ENCODE results near the gene UBQLN1. TPM values are rescaled to one million over a fixed set of nuclear protein-coding genes. Genes with fewer than 3 reads are reported as not detected.

Gene UBQLN1
- total RNA-seq, 1 experiment from 2014 or later: 56.3 TPM

DNA sequence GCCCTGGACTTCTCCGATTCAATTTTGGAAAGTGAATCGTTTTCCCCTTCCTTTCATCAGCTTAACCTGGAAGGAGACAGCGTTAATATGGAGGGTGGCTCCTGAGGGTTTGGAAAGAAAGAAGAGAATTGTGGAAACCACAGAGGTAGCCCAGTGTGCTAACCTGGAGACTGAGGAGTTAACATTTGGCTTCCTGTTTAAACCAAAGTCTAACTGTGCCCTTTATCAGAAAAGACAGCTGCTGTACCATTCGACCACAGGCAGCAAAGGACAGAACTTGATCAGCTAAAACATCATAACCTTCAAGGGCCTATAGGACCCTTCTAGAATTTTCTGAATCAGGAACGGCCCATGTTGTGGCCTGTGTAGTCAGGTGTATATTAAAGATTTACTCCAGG is 84.1 kb downstream of the UBQLN1 start:
- H3K27ac Mint-ChIP-seq (ENCODE audit: unreplicated experiment): peak overlapping the region; percentile 83
- TF ChIP-seq, protein P1, sequence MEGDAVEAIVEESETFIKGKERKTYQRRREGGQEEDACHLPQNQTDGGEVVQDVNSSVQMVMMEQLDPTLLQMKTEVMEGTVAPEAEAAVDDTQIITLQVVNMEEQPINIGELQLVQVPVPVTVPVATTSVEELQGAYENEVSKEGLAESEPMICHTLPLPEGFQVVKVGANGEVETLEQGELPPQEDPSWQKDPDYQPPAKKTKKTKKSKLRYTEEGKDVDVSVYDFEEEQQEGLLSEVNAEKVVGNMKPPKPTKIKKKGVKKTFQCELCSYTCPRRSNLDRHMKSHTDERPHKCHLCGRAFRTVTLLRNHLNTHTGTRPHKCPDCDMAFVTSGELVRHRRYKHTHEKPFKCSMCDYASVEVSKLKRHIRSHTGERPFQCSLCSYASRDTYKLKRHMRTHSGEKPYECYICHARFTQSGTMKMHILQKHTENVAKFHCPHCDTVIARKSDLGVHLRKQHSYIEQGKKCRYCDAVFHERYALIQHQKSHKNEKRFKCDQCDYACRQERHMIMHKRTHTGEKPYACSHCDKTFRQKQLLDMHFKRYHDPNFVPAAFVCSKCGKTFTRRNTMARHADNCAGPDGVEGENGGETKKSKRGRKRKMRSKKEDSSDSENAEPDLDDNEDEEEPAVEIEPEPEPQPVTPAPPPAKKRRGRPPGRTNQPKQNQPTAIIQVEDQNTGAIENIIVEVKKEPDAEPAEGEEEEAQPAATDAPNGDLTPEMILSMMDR (IDR thresholded peaks at IDR 0.05; ENCODE audit: insufficient read depth in 1 of 2, low read depth in 1 of 2, low read length in 1 of 2, severe bottlenecking in 1 of 2, unreplicated experiment in 1 of 2): no peak
- H3K4me1 ChIP-seq: peaks cover 14% of the 10 kb centered on the region
- no peaks in the 10 kb centered on the region for H3K9me3 Mint-ChIP-seq (ENCODE audit: unreplicated experiment)
- intact Hi-C loops (cut with micrococcal nuclease; ENCODE audit: unreplicated experiment): loop anchor here (1.0 to 10.0 kb wide), 2 partner anchors 14 to 301 kb away; partner anchors contain the start of gene KIF27
- ChIA-PET CTCF (no interaction called here), POLR2A (no interaction called here)
- no peak for DNase-seq
- peak overlapping the region; percentile 65 for H3K4me3 ChIP-seq (ENCODE audit: low read depth, low read length)
- H3K36me3 Mint-ChIP-seq (ENCODE audit: insufficient read depth, unreplicated experiment): peaks cover 13% of the 10 kb centered on the region
- no peaks in the 10 kb centered on the region for H3K36me3 ChIP-seq (ENCODE audit: control insufficient read depth, insufficient read depth, low read length)
- H3K9me3 ChIP-seq: no peaks in the 10 kb centered on the region
- no peaks in the 10 kb centered on the region for H3K27me3 ChIP-seq (replicated peaks; ENCODE audit: control insufficient read depth, insufficient read depth, low read length)
- peaks cover 20% of the 10 kb centered on the region for H3K4me1 Mint-ChIP-seq (ENCODE audit: low read depth, unreplicated experiment)
- BruUV-seq (replicated peaks): no TSS peak
- H3K4me3 Mint-ChIP-seq (ENCODE audit: unreplicated experiment): peak overlapping the region; percentile 84
- H3K27me3 Mint-ChIP-seq (ENCODE audit: insufficient read depth, unreplicated experiment): no peaks in the 10 kb centered on the region

DNA sequence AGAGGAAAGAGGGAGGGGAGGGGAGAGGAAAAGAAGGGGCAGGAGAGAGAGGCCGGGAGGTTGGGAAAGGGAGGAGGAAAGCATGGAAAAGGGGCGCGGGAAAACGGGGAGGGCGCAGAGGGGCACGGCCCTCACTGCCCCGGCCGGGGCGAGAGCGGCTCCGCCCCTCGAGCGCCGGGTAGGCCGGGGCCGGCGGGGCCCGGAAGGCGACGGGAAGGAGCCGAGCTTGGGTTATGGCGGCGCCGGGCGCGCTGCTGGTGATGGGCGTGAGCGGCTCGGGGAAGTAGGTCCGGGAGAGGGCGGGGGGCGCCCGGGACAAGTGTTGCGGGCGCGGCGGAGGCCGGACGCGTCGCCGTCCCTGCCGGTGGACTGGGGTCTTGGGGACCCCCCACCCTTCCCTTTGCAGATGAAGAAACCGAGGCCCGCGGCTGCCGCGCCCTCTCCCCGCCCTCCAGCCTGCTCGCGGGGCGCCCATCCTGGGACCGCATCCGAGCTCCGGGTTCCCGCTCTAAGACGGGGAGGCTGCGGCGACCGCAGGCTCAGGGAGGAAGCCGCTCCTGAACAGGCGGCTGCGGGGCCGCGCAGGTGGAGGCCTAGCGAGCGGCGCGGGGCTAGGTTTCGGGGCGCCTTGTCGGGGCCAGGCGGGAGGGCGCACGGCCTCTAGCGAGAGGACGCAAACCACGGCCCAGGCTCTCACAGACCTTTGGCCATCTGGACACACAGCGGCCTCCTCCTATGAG is 84.6 kb downstream of the UBQLN1 start, which contains the start of gene IDNK:
Gene IDNK (plus strand): TSS at position 205 of the 740 bp plus-strand sequence. CDS start 29 bp downstream, at position 234.
- no peaks in the 10 kb centered on the region for H3K27me3 ChIP-seq (replicated peaks; ENCODE audit: control insufficient read depth, insufficient read depth, low read length)
- peaks cover 14% of the 10 kb centered on the region for H3K4me1 ChIP-seq
- H3K4me3 Mint-ChIP-seq (ENCODE audit: unreplicated experiment): peak within 1 kb of the TSS; percentile 84
- peak within 1 kb of the TSS; percentile 83 for H3K27ac Mint-ChIP-seq (ENCODE audit: unreplicated experiment)
- no peaks in the 10 kb centered on the region for H3K27me3 Mint-ChIP-seq (ENCODE audit: insufficient read depth, unreplicated experiment)
- H3K4me1 Mint-ChIP-seq (ENCODE audit: low read depth, unreplicated experiment): peaks cover 20% of the 10 kb centered on the region
- H3K9me3 ChIP-seq: no peaks in the 10 kb centered on the region
- peak; percentile 59 to 77 for DNase-seq
- POLR2A ChIA-PET: interaction anchor here (0.6 kb wide), 1 partner anchor 9 kb away, joined by 3 read pairs; no protein-coding TSS in a partner anchor
- peak within 1 kb of the TSS; percentile 65 for H3K4me3 ChIP-seq (ENCODE audit: low read depth, low read length)
- TSS peak; percentile 40 for BruUV-seq (replicated peaks)
- H3K36me3 ChIP-seq (ENCODE audit: control insufficient read depth, insufficient read depth, low read length): no peaks in the 10 kb centered on the region
- no peaks in the 10 kb centered on the region for H3K9me3 Mint-ChIP-seq (ENCODE audit: unreplicated experiment)
- CTCF ChIA-PET: no interaction called here
- TF ChIP-seq, protein P1 (IDR thresholded peaks at IDR 0.05; ENCODE audit: insufficient read depth in 1 of 2, low read depth in 1 of 2, low read length in 1 of 2, severe bottlenecking in 1 of 2, unreplicated experiment in 1 of 2): no peak
- peaks cover 13% of the 10 kb centered on the region for H3K36me3 Mint-ChIP-seq (ENCODE audit: insufficient read depth, unreplicated experiment)
- intact Hi-C loops (cut with micrococcal nuclease; ENCODE audit: unreplicated experiment): loop anchor here (1.0 to 10.0 kb wide), 2 partner anchors 14 to 302 kb away; partner anchors contain the start of gene KIF27

DNA sequence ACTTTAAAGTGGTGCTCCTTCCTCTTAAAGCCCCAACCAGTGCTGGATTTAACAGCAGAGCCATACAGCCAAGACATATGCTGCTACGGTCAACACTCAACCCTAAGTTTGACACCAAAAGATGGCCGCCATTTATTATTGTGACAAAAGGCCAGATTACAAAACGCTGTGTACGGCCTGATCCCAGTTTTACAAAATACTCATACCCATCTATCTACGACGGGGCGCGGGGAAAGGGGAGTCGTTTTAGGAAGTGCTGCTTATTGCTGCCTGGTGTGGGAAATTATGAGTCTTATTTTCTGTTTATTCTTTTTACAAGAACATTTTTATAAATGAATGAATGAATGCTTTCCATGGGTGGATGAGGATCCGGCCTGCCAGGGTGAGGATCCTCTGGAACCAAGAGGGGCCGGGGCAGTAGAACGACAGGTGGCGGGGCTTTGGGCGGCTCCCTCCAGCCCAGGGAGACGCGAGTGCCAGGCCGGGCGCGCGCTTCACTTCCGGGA is 85.3 kb downstream of the UBQLN1 start:
- intact Hi-C loops (cut with micrococcal nuclease; ENCODE audit: unreplicated experiment): loop anchor here (10.0 kb wide), 1 partner anchor 302 kb away; the partner anchor contains the start of gene KIF27
- peaks cover 20% of the 10 kb centered on the region for H3K4me1 Mint-ChIP-seq (ENCODE audit: low read depth, unreplicated experiment)
- DNase-seq: no peak
- TF ChIP-seq, protein P1 (IDR thresholded peaks at IDR 0.05; ENCODE audit: insufficient read depth in 1 of 2, low read depth in 1 of 2, low read length in 1 of 2, severe bottlenecking in 1 of 2, unreplicated experiment in 1 of 2): no peak
- H3K4me3 ChIP-seq (ENCODE audit: low read depth, low read length): peak overlapping the region; percentile 65
- H3K4me1 ChIP-seq: peaks cover 14% of the 10 kb centered on the region
- no peaks in the 10 kb centered on the region for H3K9me3 Mint-ChIP-seq (ENCODE audit: unreplicated experiment)
- POLR2A ChIA-PET: interaction anchor here (0.6 kb wide), 1 partner anchor 8 kb away, joined by 3 read pairs; no protein-coding TSS in a partner anchor
- no TSS peak for BruUV-seq (replicated peaks)
- H3K27me3 ChIP-seq (replicated peaks; ENCODE audit: control insufficient read depth, insufficient read depth, low read length): no peaks in the 10 kb centered on the region
- peak overlapping the region; percentile 83 for H3K27ac Mint-ChIP-seq (ENCODE audit: unreplicated experiment)
- H3K27me3 Mint-ChIP-seq (ENCODE audit: insufficient read depth, unreplicated experiment): no peaks in the 10 kb centered on the region
- no peaks in the 10 kb centered on the region for H3K36me3 ChIP-seq (ENCODE audit: control insufficient read depth, insufficient read depth, low read length)
- peaks cover 13% of the 10 kb centered on the region for H3K36me3 Mint-ChIP-seq (ENCODE audit: insufficient read depth, unreplicated experiment)
- H3K4me3 Mint-ChIP-seq (ENCODE audit: unreplicated experiment): peak overlapping the region; percentile 84
- CTCF ChIA-PET: no interaction called here
- H3K9me3 ChIP-seq: no peaks in the 10 kb centered on the region

All from Caco-2 (cell line).